Mesendoderm (in vitro differentiated cells): ENCODE measurements around the gene GAST. TPM values are rescaled to one million over a fixed set of nuclear protein-coding genes. Genes with fewer than 3 reads are reported as not detected.

Experiments
- DNase-seq: peaks from one replicate; pipeline ENCODE4 v3.0.0; 2013
- H2AK5ac ChIP-seq: 2 replicates; pipeline ENCODE4 v1.6.1; 2013; ENCODE audit warnings: low read length, inconsistent platforms
- H2BK120ac ChIP-seq: 2 replicates; pipeline ENCODE4 v1.6.1; 2013; ENCODE audit warnings: low read depth, mild to moderate bottlenecking, low read length, moderate library complexity, mixed read lengths
- H2BK15ac ChIP-seq: replicated peaks from 2 replicates; pipeline ENCODE4 v1.6.1; 2013; ENCODE audit warnings: low read depth, mild to moderate bottlenecking, moderate library complexity
- H2BK5ac ChIP-seq: 2 replicates; pipeline ENCODE4 v1.6.1; 2013; ENCODE audit warnings: low read length, inconsistent platforms
- H3K18ac ChIP-seq: 2 replicates; pipeline ENCODE4 v1.6.1; 2013; ENCODE audit warnings: mild to moderate bottlenecking, low read length, mixed read lengths
- H3K23ac ChIP-seq: one replicate; pipeline ENCODE4 v1.6.1; 2013; ENCODE audit warnings: low read length
- H3K27ac ChIP-seq: 2 replicates; pipeline ENCODE4 v1.5.1; 2013; ENCODE audit warnings: low read depth, mild to moderate bottlenecking, inconsistent platforms, low read length, moderate library complexity
- H3K27me3 ChIP-seq: 2 replicates; pipeline ENCODE4 v1.6.1; 2013; ENCODE audit warnings: low read length, control low read depth, mild to moderate bottlenecking, inconsistent platforms; ENCODE audit not compliant: insufficient read depth, poor library complexity
- H3K36me3 ChIP-seq: 2 replicates; pipeline ENCODE4 v1.6.1; 2013; ENCODE audit warnings: low read length, inconsistent platforms; ENCODE audit not compliant: control insufficient read depth, insufficient read depth
- H3K4ac ChIP-seq: one replicate; pipeline ENCODE4 v1.6.1; 2013; ENCODE audit warnings: low read depth, mild to moderate bottlenecking, low read length, moderate library complexity
- H3K4me1 ChIP-seq: 2 replicates; pipeline ENCODE4 v1.6.1; 2013; ENCODE audit warnings: low read depth, low read length, inconsistent platforms; ENCODE audit not compliant: control insufficient read depth
- H3K4me2 ChIP-seq: 2 replicates; pipeline ENCODE4 v1.6.1; 2013; ENCODE audit warnings: low read length
- H3K4me3 ChIP-seq: 2 replicates; pipeline ENCODE4 v1.5.1; 2013; ENCODE audit warnings: mild to moderate bottlenecking, low read length
- H3K56ac ChIP-seq: one replicate; pipeline ENCODE4 v1.6.1; 2013; ENCODE audit warnings: low read length
- H3K79me1 ChIP-seq: 2 replicates; pipeline ENCODE4 v1.6.1; 2013; ENCODE audit warnings: low read length, inconsistent platforms
- H3K79me2 ChIP-seq: 2 replicates; pipeline ENCODE4 v1.6.1; 2013; ENCODE audit warnings: mild to moderate bottlenecking, low read length; ENCODE audit not compliant: control insufficient read depth, insufficient read depth
- H3K9ac ChIP-seq: 2 replicates; pipeline ENCODE4 v1.6.1; 2013; ENCODE audit warnings: low read length, inconsistent platforms
- H4K5ac ChIP-seq: one replicate; pipeline ENCODE4 v1.6.1; 2013; ENCODE audit warnings: low read length
- H4K8ac ChIP-seq: one replicate; pipeline ENCODE4 v1.6.1; 2013; ENCODE audit warnings: low read depth, mild to moderate bottlenecking, control low read depth, low read length, moderate library complexity
- WGBS: extraction: QIAGEN DNeasy Blood & Tissue Kit; methylation state at CpG from one replicate; pipeline ENCODE4 v1.1.7; 2013; ENCODE audit warnings: low lambda C conversion rate, missing lambda C conversion rate; ENCODE audit not compliant: insufficient coverage; ENCODE audit errors: extremely low coverage; 5-methylcytosine and 5-hydroxymethylcytosine counted together
- polyA plus RNA-seq, 2 experiments: library from polyadenylated mRNA; stranded (reverse); fragments of 200-250 nt; gene quantifications; one replicate each; pipeline ENCODE4 v1.2.3, GENCODE V29; 2013

The GAST gene, protein sequence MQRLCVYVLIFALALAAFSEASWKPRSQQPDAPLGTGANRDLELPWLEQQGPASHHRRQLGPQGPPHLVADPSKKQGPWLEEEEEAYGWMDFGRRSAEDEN
- polyA plus RNA-seq (2013, experiment 1 of 2): not detected
- not detected for polyA plus RNA-seq (2013, experiment 2 of 2)

DNA sequence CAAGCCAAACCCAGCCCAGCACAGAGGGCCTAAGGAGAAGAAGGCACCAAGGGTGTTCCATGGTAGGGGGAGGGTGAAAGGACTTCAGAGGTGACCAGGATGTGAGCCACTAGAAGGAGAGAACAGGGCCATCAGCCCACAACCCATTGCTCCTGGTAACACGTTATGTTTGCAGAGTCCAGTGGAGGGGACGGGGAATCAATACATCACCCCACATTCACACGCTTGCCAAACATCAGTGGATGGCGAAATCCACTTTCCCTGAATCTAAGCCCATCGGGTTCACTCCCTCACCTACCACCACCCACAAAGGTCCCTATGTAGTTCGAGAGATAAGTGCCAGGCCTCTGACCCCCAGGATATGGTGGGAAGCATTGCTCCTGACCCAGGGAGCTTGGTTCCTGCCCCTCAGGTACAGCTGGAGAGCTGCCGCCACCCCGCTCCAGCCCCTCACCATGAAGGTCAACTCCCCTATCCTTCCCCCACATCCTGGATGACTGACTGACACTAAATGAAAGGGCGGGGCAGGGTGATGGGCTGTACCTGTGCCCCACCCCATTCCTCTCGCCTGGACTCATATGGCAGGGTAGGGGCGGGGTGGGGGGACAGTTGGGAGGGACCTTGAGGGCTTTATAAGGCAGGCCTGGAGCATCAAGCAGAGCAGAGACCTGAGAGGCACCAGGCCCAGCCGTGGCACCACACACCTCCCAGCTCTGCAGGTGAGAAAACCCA is at the start of gene GAST:
Gene GAST, plus strand, starts transcription at position 663 of the 732 bp plus-strand sequence. CDS start 3,106 bp downstream, outside the sequence.
- no peaks in the 10 kb centered on the region for H3K27me3 ChIP-seq
- H3K4ac ChIP-seq: no peak within 1 kb of the TSS
- H3K79me1 ChIP-seq: no peaks in the 10 kb centered on the region
- no peak within 1 kb of the TSS for H4K5ac ChIP-seq
- H3K79me2 ChIP-seq: no peaks in the 10 kb centered on the region
- no CpG with 5 or more reads among the region's 12 CpGs for WGBS
- no peak within 1 kb of the TSS for H3K4me2 ChIP-seq
- no peaks in the 10 kb centered on the region for H3K36me3 ChIP-seq
- H3K56ac ChIP-seq: no peak within 1 kb of the TSS
- DNase-seq: no peak
- no peak within 1 kb of the TSS for H3K18ac ChIP-seq
- H2BK120ac ChIP-seq: no peak within 1 kb of the TSS
- H3K4me1 ChIP-seq: no peaks in the 10 kb centered on the region
- H2AK5ac ChIP-seq: no peak within 1 kb of the TSS
- no peak within 1 kb of the TSS for H3K9ac ChIP-seq
- no peak within 1 kb of the TSS for H3K4me3 ChIP-seq
- H2BK5ac ChIP-seq: no peak within 1 kb of the TSS
- no peak within 1 kb of the TSS for H3K23ac ChIP-seq
- H3K27ac ChIP-seq: no peak within 1 kb of the TSS
- no peak within 1 kb of the TSS for H2BK15ac ChIP-seq
- no peak within 1 kb of the TSS for H4K8ac ChIP-seq

DNA sequence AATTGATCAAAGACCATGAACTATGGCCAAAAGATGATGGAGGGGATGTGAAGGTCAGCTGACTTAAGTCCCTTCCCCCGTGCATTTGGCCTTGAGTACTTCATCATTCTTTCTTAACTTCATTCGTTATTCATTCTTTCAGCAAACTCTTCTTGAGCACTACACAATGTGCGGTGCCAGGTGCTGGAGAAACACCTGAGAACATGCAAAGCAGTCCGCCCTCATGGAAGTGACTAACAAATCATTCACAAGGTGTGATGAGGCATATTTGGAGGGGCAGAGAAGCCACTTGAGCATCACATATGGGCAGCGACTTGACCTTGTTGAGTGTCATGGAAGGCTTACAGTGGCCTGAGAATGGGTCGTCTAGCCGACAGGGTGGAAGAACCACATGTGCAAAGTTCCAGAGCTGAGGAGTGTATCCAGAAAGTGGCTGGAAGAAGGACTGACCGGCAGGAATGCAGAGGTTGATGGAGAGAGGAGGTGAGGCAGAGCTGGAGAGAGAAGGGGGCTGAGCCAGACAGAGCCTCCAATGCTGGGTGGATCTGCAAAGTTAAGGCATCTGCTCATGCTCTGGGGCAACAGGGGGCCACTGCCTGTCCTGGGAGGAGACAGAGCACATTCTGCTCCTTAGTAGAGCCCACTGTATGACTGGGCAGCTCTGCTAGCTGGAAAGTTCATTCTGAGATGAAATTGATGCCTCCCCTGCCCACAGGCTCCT is 48.5 kb upstream of the GAST start:
- no peak overlapping the region for H2BK120ac ChIP-seq
- no peak for DNase-seq
- H3K4me2 ChIP-seq: no peak overlapping the region
- no peak overlapping the region for H3K23ac ChIP-seq
- no peak overlapping the region for H2BK5ac ChIP-seq
- no peaks in the 10 kb centered on the region for H3K4me1 ChIP-seq
- no peak overlapping the region for H3K27ac ChIP-seq
- WGBS: no CpG with 5 or more reads among the region's 8 CpGs
- H2AK5ac ChIP-seq: no peak overlapping the region
- no peak overlapping the region for H3K4me3 ChIP-seq
- no peaks in the 10 kb centered on the region for H3K36me3 ChIP-seq
- no peaks in the 10 kb centered on the region for H3K27me3 ChIP-seq
- no peak overlapping the region for H2BK15ac ChIP-seq
- H4K5ac ChIP-seq: no peak overlapping the region
- H3K79me2 ChIP-seq: no peaks in the 10 kb centered on the region
- no peak overlapping the region for H4K8ac ChIP-seq
- H3K9ac ChIP-seq: no peak overlapping the region
- no peak overlapping the region for H3K18ac ChIP-seq
- H3K4ac ChIP-seq: no peak overlapping the region
- no peak overlapping the region for H3K56ac ChIP-seq
- no peaks in the 10 kb centered on the region for H3K79me1 ChIP-seq

DNA sequence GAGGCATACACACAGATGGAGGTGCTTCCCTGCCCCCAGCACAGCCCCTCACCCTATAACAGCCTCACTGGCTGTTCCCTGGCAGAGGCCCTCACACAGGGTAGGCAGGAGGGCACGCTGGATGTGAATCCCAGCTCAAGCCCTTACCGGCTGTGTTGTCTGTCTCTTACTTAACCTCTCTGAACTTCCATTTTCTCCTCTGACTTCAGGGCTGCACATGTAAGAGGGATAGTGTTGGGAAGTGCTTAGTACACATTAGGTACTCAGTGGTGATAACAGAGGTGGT is 48.0 kb upstream of the GAST start:
- no CpG with 5 or more reads among the region's 2 CpGs for WGBS
- H3K4me2 ChIP-seq: no peak overlapping the region
- no peak overlapping the region for H2BK5ac ChIP-seq
- H3K36me3 ChIP-seq: no peaks in the 10 kb centered on the region
- no peak overlapping the region for H3K23ac ChIP-seq
- no peak overlapping the region for H4K5ac ChIP-seq
- DNase-seq: no peak
- no peaks in the 10 kb centered on the region for H3K4me1 ChIP-seq
- H3K4me3 ChIP-seq: no peak overlapping the region
- no peak overlapping the region for H3K4ac ChIP-seq
- H3K27me3 ChIP-seq: no peaks in the 10 kb centered on the region
- no peak overlapping the region for H2BK120ac ChIP-seq
- no peaks in the 10 kb centered on the region for H3K79me2 ChIP-seq
- no peak overlapping the region for H2AK5ac ChIP-seq
- no peak overlapping the region for H4K8ac ChIP-seq
- H2BK15ac ChIP-seq: no peak overlapping the region
- H3K18ac ChIP-seq: no peak overlapping the region
- H3K27ac ChIP-seq: no peak overlapping the region
- no peak overlapping the region for H3K9ac ChIP-seq
- no peak overlapping the region for H3K56ac ChIP-seq
- no peaks in the 10 kb centered on the region for H3K79me1 ChIP-seq

DNA sequence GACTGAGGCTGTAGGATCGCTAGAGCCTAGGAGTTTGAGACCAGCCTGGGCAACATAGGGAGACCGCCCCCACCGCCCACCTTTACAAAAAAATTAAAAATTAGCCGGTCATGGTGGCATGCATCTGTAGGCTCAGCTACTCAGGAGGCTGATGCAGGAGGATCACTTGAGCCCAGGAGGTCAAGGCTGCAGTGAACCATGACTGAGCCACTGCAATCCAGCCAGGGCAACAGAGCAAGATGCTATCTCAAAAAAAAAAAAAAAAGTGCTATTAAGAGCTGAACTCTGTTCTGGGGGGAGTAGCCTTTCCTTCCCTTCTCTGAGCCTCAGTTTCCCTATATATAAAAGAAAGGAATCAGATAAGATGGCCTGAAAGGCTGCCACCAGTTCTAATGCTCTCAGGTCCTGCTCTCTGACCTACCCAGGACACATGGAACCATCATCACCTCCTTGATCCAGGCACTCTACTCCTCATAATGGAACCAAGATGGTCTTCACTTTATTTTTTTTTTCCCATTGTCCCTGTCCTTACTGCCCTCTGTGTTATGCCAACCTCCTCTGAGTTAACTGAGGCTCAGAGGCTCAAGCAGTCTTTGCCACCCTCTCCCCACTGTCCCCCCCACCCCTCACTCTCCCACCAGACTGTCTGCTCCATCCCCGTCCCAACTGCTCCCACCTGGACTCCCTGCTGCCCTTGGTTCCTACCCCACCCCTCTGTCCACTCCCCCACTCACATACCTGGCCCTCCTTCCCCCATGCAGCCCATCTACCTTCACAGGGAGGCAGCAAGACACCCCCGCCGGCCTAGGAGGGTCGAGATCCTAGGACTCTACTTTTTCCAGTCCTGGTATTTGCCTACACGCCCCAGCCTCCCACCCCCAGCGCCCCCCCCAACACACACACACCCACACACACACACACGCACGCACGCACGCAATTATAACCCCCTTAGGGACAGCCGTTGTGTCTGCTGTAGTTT is 47.3 kb upstream of the GAST start:
- H3K4me1 ChIP-seq: no peaks in the 10 kb centered on the region
- H3K23ac ChIP-seq: no peak overlapping the region
- no peaks in the 10 kb centered on the region for H3K36me3 ChIP-seq
- H4K5ac ChIP-seq: no peak overlapping the region
- H3K79me2 ChIP-seq: no peaks in the 10 kb centered on the region
- H3K4me3 ChIP-seq: no peak overlapping the region
- no peaks in the 10 kb centered on the region for H3K79me1 ChIP-seq
- no peak overlapping the region for H3K4ac ChIP-seq
- no peak overlapping the region for H2BK15ac ChIP-seq
- no peak overlapping the region for H3K9ac ChIP-seq
- no peak overlapping the region for H2BK120ac ChIP-seq
- WGBS: no CpG with 5 or more reads among the region's 15 CpGs
- no peaks in the 10 kb centered on the region for H3K27me3 ChIP-seq
- H3K56ac ChIP-seq: peak overlapping the region; percentile 87
- H2AK5ac ChIP-seq: no peak overlapping the region
- no peak overlapping the region for H3K4me2 ChIP-seq
- no peak overlapping the region for H4K8ac ChIP-seq
- H3K18ac ChIP-seq: no peak overlapping the region
- no peak for DNase-seq
- H2BK5ac ChIP-seq: no peak overlapping the region
- no peak overlapping the region for H3K27ac ChIP-seq

DNA sequence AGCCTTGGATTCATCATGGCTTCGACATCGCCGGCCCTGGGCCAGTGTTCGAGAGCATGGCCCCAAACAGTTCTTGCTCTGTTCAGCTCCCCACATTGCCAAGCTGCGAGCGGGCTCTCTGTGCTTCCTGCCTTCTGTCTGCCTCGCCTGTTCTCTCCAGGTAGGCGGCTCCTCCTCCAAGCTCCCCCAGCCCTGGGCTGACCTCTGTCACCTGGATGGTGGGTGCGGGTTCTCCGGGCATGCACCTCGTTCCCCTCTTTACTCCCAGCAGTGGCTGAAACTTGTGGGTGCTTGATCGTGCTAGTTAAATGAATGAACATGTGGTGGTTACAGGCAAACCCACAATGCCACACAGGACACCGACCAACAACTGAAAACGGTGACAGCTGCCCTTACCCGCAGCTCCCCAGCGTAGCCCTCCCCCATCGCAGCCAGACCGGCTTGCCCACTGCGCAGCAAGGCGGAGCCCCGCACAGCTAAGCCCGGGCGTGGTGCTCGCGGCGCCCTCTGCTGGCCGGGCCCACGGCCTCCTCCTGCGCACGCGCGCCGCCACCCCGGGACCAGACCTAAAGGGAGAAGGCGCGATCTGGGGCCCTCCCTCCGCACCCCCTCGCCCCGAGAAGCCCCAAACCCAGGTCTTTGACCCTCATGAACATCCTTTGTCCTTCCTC is 46.4 kb upstream of the GAST start:
- Histone ChIP-seq H4K5ac (no peak overlapping the region), H3K56ac (peak overlapping the region; percentile 90)
- DNase-seq: peak; percentile 87

More for the DNA sequence above, 46.4 kb upstream of the GAST start:
- WGBS: no CpG with 5 or more reads among the region's 39 CpGs
- peak overlapping the region; percentile 99 for H3K4me2 ChIP-seq
- no peak overlapping the region for H2BK120ac ChIP-seq
- H3K23ac ChIP-seq: no peak overlapping the region
- no peaks in the 10 kb centered on the region for H3K27me3 ChIP-seq
- H3K4me3 ChIP-seq: peak overlapping the region; percentile 26
- H4K8ac ChIP-seq: no peak overlapping the region
- H2AK5ac ChIP-seq: no peak overlapping the region
- no peak overlapping the region for H3K27ac ChIP-seq
- no peaks in the 10 kb centered on the region for H3K36me3 ChIP-seq
- H3K18ac ChIP-seq: no peak overlapping the region
- H3K79me2 ChIP-seq: no peaks in the 10 kb centered on the region
- no peak overlapping the region for H3K4ac ChIP-seq
- peak overlapping the region; percentile 62 for H2BK5ac ChIP-seq
- H3K79me1 ChIP-seq: no peaks in the 10 kb centered on the region
- peak overlapping the region; percentile 82 for H3K9ac ChIP-seq
- no peaks in the 10 kb centered on the region for H3K4me1 ChIP-seq
- no peak overlapping the region for H2BK15ac ChIP-seq
